ENCODE measurements around the gene LRMDA.

Gene LRMDA

DNA sequence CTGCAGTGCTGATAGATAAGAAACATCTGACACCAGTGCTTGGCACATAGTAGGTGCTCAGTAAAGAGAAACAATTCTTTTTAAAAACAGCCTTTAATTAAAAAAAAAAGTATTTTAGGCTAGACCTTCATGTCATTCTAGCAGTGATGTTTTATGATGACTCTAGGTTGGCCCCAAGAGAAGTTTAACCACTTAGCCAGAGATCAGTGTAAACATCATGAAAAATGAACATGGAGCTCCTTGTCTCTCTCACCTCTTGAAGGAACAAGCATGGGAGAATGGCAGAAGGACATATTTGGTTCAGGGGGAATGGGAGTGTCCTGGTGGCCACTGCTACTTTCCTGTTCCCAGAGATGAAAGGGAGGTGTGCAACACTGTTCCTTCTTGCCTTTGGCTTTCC, 641.0 kb downstream of the LRMDA start:
- no peak for DNase-seq

GRCh38 chr10:76073524-76073923, 642.1 kb downstream of the LRMDA start:
- no peak for DNase-seq

DNA sequence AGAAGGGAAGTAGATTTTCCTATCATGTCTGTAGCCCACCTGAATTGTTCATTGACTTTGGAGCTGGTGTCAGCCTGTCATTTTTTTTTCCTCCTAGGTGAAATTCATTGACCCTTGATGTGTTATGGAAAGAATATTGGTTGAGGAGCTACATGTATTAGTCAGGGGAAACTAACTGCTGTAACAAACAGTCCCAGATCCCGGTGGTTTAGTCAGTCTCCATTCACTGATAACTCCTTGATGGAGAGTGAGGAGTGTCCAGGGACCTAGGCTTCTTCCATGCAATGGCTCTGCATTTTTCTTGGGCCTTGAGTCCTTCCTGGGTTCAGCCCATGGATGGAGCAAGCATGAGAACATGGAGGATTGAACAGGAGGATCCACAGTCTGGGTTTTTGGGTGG, 643.2 kb downstream of the LRMDA start:
- no peak for DNase-seq

DNA sequence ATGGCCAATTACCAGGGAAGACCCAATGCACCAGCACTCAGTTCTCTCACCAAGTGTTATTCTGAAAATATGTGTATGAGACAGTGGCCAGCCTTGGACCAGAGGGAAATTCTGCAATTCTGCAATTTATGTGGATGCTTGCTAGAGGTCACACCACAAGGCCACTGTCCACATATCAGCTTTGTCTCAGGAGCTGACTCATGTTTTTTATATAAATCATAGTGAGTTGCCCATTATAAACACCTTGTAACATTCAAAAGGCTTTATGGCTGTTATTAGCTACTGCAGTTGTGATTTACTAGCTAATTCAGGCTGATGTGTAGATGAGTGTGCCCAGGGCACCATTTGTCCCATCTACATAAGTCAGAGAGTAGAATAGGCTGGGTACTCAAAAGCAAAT, 649.0 kb downstream of the LRMDA start:
- DNase-seq, result no peak

DNA sequence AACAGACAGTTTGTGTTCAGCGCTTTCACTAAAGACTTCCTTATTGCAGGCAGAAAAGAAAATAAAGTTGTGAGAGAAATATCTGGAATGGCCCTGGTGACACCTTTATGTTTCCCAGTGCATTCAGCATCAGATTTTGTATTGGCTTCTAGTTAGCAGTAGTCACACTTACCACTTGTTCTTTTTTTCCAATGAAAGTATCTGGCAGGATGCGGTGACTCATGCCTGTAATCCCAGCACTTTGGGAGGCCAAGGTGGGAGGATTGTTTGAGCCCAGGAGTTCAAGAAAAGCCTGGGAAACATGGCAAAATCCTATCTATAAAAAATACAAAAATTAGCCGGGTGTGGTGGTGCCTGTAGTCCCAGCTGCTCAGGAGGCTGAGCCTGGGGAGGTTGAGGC, 649.6 kb downstream of the LRMDA start:
- DNase-seq, result no peak

DNA sequence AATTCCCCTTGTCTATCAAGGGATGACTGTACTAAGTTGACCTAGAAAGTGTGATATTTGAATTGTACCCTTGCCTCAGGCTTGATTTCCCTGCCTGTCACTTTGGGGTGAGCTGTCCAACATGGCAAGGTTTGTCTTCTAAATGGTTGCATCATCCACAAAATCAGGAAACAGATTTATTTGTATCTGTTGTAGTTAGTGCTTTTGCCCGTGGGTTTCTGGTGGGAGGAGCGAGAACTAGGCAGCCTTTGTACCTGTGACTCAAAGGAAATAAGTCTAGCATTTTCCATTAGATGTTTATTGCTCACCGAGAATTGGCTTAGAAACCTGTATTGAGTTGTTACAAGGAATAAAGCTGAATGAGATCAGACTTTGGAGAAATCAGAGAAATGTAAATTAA, 650.8 kb downstream of the LRMDA start:
- no peak for DNase-seq

GRCh38 chr10:76082956-76083355, 651.5 kb downstream of the LRMDA start:
- no peak for DNase-seq

DNA sequence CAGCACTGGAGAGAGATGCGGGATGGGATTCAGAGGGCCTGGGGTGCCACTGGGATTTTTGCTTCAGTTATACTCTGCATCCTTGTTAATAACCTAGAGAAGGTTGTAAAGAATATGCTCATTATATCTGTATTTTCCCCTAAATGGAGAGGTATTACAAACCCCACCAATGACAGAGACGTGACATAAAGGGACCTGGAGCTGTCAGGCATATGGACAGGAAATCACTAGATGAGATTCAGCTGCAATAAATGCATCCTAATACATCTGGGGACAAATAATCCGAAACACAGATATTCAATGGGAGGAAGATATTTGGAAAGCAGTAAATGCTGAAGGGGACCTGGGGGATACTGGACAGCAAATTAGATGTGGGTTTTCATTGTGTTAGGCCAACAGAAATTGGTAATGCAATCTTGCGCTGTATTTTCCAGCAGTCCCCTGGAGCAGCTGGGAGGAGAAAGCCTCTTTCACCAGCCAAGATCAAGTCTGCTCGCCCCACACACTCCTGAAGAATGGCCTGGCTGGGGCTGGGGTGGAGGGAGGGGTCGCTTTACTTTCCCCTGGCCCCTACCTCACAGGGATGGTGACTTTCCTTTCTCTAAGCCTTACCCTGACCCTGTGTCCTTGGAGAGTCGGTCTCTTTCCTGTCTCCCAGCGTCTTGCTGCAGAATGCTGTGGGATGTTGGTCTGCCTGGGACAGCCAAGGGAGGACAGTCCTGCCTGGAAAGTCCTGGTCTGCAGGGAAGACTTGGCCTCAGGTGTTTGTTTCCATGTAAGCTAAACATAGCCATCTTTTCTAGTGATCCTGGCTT, 653.8 kb downstream of the LRMDA start:
- no peak for DNase-seq

DNA sequence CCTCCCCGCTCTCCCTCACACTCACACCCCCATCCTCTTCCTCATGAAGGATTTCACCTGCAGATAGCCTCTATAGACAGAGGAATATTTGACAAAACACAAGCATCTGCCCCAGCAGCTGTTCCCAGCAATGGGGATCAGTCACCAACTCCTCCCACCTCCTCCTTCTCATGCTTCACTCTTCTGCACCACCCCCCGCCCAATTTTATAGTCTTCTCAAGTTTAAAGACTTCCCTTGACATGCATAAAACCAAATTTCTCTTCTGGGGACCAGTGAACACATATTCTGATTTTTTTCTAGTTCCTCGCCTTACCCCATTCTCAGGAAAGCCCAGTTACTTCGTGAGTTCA, 654.4 kb downstream of the LRMDA start:
- no peak for DNase-seq

DNA sequence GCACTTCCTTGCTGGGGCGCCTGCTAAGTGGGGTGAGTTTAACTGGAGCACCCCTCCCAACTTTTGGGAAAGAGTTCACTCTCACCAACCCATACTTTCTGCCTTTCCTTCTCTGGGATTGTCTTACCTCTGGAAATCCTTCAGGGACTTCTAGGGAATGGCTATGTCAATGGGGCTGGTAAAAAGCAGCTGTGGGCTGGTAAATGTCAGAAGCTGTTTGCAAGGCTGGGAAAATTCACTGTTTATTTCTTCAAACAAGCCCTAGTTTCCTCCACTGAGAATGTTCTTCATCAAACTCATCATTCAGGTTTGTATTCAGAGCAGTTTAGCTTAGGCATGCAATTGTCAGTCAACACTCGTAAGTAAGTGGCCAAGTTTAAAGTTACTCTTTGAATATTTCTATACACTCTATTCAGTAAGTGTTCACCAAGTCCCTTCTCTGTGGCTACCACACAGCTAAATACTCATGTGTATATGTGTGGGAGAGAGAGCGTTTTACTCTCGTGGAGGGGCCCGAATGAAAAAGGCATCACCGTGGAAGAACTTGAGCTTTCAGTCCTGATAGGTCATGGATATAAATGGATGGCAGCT, 654.8 kb downstream of the LRMDA start:
- DNase-seq, result no peak

GRCh38 chr10:76086761-76087639, 655.6 kb downstream of the LRMDA start:
- DNase-seq, result peak; percentile 61

DNA sequence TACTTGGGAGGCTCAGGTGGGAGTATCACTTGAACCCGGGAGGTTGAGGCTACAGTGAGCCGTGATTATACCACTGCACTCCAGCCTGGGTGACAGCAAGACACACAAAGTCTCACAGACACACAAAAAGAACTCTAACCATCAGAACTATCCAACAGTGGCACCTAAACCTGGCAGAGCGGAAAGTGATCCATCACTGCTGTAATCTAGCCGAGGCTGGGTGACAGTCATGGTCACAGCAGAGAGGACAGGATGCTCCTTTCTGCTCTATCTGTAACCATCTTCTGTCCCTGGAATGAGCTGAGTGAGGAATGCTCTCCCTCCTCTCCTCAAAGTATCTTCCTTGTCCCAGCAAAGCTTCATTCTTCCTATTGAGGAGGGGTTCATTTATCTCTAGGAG, 656.6 kb downstream of the LRMDA start:
- DNase-seq, result no peak

DNA sequence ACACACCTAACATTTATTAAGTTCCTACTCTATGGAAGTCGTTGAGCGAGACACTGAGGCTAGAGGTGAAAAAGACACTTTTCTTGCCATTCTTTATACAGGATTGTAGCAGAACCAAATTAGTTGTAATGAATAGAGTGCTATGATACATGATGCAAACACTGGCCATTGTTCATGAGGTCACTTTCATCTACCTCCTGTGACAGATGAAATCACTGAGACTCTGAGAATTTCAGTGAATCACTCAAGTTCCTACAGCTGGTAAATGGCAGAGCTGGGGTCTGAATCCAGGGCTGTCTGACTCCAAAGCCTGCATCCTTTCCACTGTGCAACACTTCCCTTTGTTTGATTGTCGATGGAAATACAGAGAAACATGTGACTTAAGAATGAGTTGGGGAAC, 657.6 kb downstream of the LRMDA start:
- no peak for DNase-seq

DNA sequence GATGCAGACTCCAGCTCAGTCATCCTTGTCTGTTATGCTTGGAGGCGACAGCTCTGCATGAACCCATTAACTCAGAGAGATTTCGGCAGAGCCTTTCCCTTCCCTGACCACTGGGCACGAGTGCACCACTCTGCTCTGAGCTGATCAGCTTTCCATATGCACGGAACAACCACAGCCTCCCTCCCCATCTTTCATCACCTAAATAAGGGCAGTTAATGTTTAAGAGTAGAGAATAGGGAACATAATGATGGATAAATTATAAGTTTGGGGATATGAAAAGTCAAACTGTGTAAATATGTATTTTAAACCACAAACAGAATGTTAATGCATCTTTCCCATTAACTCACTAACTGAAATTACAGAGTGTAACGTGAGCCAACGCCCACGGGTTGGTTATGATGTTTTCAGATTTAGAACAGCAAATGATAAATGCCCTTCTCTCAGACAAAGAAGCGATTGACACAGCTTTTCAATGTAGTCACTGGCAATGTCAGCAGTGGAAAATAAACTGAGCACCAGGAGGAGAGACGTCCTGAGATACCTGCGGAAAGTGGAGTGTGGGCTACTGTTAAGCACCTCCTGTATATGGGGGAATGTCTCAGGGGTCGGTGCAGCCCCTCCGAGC, 658.2 kb downstream of the LRMDA start:
- DNase-seq, result no peak

GRCh38 chr10:76091926-76092325, 660.5 kb downstream of the LRMDA start:
- no peak for DNase-seq

DNA sequence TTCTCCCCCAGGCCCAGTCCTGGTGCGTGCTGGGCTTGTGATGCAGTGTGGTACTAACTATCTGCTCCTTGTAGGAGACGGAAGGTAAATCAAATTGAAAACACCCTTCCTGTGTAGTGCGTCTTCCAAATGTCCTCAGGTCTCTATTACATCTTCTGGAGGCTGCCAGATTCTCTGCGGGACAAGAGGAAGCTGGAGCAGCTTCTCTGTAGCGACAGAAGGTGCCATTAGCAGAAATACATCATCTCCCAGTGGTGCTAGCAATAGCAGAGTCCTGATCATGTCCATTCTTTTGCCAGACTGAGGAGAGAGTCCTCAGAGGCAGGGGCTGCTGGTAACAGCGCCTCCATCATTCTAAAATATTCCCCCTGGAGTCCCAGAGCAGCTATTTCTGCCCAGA, 675.2 kb downstream of the LRMDA start:
- no peak for DNase-seq

GRCh38 chr10:76108563-76109359, 677.3 kb downstream of the LRMDA start:
- DNase-seq, result no peak

GRCh38 chr10:76111404-76111803, 680.0 kb downstream of the LRMDA start:
- no peak for DNase-seq

DNA sequence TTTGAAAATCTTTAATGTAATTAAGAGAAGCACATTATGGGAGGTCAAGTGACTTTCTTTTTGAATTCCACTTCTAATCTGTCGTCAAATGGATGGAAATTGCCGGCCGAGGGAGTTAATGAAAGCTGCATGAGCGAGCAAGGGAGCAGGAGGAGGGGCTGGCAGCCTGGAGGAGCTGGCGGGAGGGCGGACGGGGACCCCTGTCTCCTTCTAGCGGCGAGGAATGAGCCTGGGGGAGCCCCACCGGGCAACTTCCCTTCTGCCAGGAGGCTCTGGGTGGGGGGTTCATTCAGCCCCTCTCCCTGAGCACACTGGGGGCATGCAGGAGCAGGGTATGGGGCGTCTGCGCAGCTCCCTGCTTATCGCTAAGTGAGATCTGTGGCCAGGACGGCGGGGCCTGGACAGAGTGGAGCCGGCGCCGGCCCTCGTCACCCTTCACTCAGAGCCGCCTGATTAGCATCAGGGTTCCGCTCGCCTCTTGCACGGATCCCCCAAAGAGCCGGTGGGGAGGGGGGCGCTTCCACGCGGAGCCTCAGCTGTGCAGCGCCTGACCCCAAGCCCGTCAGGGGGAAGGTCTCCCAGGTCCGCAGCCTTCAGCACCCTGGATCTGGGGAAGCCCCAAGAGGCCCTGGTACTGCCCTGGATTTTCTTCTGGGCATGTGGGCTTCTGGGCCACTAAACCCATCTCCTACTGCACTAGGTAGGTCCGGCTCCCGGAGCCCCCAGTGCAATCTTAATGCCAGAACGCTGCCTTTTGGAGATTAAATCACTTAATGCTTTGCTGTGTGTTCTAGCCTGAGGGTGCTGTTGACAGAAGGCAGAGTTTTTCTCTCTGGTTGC, 680.8 kb downstream of the LRMDA start:
- peak; percentile 35 for DNase-seq

DNA sequence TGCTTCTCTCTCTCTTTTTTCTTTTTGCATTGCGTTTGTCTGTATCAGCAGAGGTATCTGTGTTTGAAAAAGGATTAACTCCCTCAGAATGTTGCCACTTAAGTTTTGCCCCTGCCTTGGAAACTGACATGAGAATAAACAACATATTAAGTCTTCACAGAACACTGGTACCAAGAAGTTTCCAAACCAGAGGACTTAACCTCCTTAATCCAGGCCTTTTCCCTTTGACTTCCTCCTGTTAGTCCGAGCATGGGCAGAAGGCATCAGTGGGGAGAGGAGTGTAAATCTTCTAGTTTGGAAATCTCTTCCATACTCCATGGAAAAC, 681.4 kb downstream of the LRMDA start:
- peak; percentile 32 for DNase-seq

DNA sequence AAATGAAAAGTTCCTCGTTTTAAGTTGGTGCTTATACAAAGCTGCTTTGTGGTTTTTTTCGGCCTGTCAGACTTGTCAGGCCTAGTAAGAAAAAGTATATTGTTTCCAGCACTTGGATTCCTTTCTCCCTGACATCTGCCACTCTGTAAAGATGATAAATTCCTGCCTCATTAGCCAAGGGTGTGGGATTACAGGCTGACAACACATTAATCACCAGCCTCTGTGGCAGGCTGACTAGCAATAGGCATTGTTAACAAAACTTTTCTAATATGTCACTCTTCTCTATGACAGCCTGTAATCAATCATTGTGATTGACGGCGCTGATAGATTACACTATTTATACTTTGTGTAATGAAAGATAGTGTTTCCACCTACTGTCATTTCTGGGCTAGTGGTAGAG, 682.5 kb downstream of the LRMDA start:
- DNase-seq, result peak; percentile 93

DNA sequence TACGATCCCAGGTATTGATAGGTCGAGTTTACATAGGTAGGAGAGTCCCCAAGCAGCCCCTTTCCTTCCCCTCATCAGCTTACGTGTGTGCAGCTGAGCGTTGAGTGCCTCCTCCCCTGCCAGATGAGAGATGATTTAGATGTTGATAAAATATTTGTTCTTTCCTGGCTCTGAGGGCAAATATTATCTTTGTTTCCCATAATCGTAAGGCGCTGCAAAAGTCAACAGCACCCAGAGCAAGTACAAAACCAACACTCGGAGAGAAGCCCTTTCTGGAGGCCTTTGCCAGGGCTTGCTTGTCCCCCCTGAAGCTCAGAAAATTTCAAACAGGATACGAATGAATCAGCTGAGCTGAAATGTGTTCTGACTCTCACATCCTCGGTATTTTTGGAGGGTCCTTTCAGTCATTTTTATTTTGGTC, 683.2 kb downstream of the LRMDA start:
- DNase-seq, result no peak

All from NCI-H82 (cell line).